SIG-M5 treated with dmso at 0.1 percent for 504 hours (cell line): ENCODE data around the gene MCC.

ENCODE experiments used
- DNase-seq: peaks from one replicate; lab custom pipeline; 2025; ENCODE audit not compliant: unreplicated experiment; lab: John Stamatoyannopoulos, UW

The MCC gene

GRCh38 chr5:113122053-113122452 lies 366.2 kb downstream of the MCC start:
- DNase-seq: no peak

GRCh38 chr5:113119246-113119924 lies 368.9 kb downstream of the MCC start:
- no peak for DNase-seq

GRCh38 chr5:113118765-113119164 lies 369.5 kb downstream of the MCC start:
- no peak for DNase-seq

- DNase-seq: no peak
Observed at GRCh38 chr5:113118298-113118697, 370.0 kb downstream of the MCC start.

- DNase-seq: no peak
Observed at GRCh38 chr5:113117543-113118115, 370.6 kb downstream of the MCC start.

GRCh38 chr5:113115956-113116355 lies 372.3 kb downstream of the MCC start:
- no peak for DNase-seq

GRCh38 chr5:113115061-113115460 lies 373.2 kb downstream of the MCC start:
- no peak for DNase-seq

GRCh38 chr5:113114559-113114958 lies 373.7 kb downstream of the MCC start:
- no peak for DNase-seq

- no peak for DNase-seq
Observed at GRCh38 chr5:113112435-113112834, 375.8 kb downstream of the MCC start.

GRCh38 chr5:113110117-113110516 lies 378.1 kb downstream of the MCC start:
- no peak for DNase-seq

- DNase-seq: no peak
Observed at GRCh38 chr5:113109344-113109743, 378.9 kb downstream of the MCC start.

GRCh38 chr5:113108485-113108884 lies 379.8 kb downstream of the MCC start:
- DNase-seq: no peak

- no peak for DNase-seq
Observed at GRCh38 chr5:113106821-113107220, 381.4 kb downstream of the MCC start.

GRCh38 chr5:113105693-113106280 lies 382.5 kb downstream of the MCC start:
- DNase-seq: no peak

- no peak for DNase-seq
Observed at GRCh38 chr5:113103330-113103729, 384.9 kb downstream of the MCC start.

- DNase-seq: no peak
Observed at GRCh38 chr5:113102121-113102531, 386.1 kb downstream of the MCC start.

- no peak for DNase-seq
Observed at GRCh38 chr5:113100981-113101380, 387.3 kb downstream of the MCC start.

GRCh38 chr5:113099822-113100221 lies 388.4 kb downstream of the MCC start:
- DNase-seq: no peak

- DNase-seq: no peak
Observed at GRCh38 chr5:113098378-113098777, 389.9 kb downstream of the MCC start.

GRCh38 chr5:113095831-113096230 lies 392.4 kb downstream of the MCC start:
- DNase-seq: no peak

GRCh38 chr5:113093558-113093957 lies 394.7 kb downstream of the MCC start:
- no peak for DNase-seq

GRCh38 chr5:113092683-113093082 lies 395.6 kb downstream of the MCC start:
- no peak for DNase-seq

GRCh38 chr5:113091622-113092021 lies 396.6 kb downstream of the MCC start:
- no peak for DNase-seq
